H9 (cell line): ENCODE data around the gene SLC26A2. TPM values are rescaled to one million over a fixed set of nuclear protein-coding genes. Genes with fewer than 3 reads are reported as not detected.

Experiments used
- DNase-seq: peaks from one replicate; pipeline ENCODE4 v3.0.0-alpha.2; 2017
- H2AFZ ChIP-seq: one replicate; pipeline ENCODE4 v1.6.1; 2013; ENCODE audit warnings: mild to moderate bottlenecking, low read length, control low read depth, moderate library complexity
- H2AK5ac ChIP-seq: 2 replicates; pipeline ENCODE4 v1.6.1; 2013; ENCODE audit warnings: low read length, control low read depth, mixed read lengths; ENCODE audit not compliant: insufficient read length
- H2BK120ac ChIP-seq: one replicate; pipeline ENCODE4 v1.6.1; 2013; ENCODE audit warnings: low read depth, mild to moderate bottlenecking, low read length, control low read depth, inconsistent platforms; ENCODE audit not compliant: poor library complexity, severe bottlenecking
- H2BK12ac ChIP-seq: 2 replicates; pipeline ENCODE4 v1.6.1; 2013; ENCODE audit warnings: low read length, control low read depth, mixed read lengths, low read depth; ENCODE audit not compliant: insufficient read length
- H2BK15ac ChIP-seq: 2 replicates; pipeline ENCODE4 v1.6.1; 2013; ENCODE audit warnings: low read depth, low read length, control low read depth
- H2BK20ac ChIP-seq: one replicate; pipeline ENCODE4 v1.6.1; 2013; ENCODE audit warnings: low read depth, mild to moderate bottlenecking, low read length, control low read depth, inconsistent platforms; ENCODE audit not compliant: poor library complexity, severe bottlenecking
- H2BK5ac ChIP-seq: 2 replicates; pipeline ENCODE4 v1.6.1; 2013; ENCODE audit warnings: low read length, control low read depth, mixed read lengths; ENCODE audit not compliant: insufficient read length
- H3K14ac ChIP-seq: 2 replicates; pipeline ENCODE4 v1.6.1; 2013; ENCODE audit warnings: low read length, control low read depth; ENCODE audit not compliant: insufficient read depth
- H3K18ac ChIP-seq: 2 replicates; pipeline ENCODE4 v1.6.1; 2013; ENCODE audit warnings: low read depth, mild to moderate bottlenecking, mixed read lengths, low read length, control low read depth; ENCODE audit not compliant: insufficient read length
- H3K23ac ChIP-seq: 2 replicates; pipeline ENCODE4 v1.6.1; 2013; ENCODE audit warnings: low read length, control low read depth, mixed read lengths, low read depth; ENCODE audit not compliant: insufficient read length
- H3K23me2 ChIP-seq: 2 replicates; pipeline ENCODE4 v1.6.1; 2013; ENCODE audit warnings: low read depth, mild to moderate bottlenecking, mixed read lengths, low read length, control low read depth; ENCODE audit not compliant: insufficient read length, poor library complexity, severe bottlenecking
- H3K27ac ChIP-seq: 2 replicates; pipeline ENCODE4 v1.5.1; 2013; ENCODE audit warnings: low read length, control low read depth, mixed read lengths, low read depth; ENCODE audit not compliant: insufficient read length
- H3K27me3 ChIP-seq: 2 replicates; pipeline ENCODE4 v1.6.1; 2013; ENCODE audit warnings: low read length, control low read depth, inconsistent platforms; ENCODE audit not compliant: insufficient read depth
- H3K4ac ChIP-seq: 2 replicates; pipeline ENCODE4 v1.6.1; 2013; ENCODE audit warnings: low read depth, mild to moderate bottlenecking, control low read depth, inconsistent platforms, low read length, moderate library complexity
- H3K4me1 ChIP-seq: 2 replicates; pipeline ENCODE4 v1.6.1; 2013; ENCODE audit warnings: low read length, control low read depth, inconsistent platforms; ENCODE audit not compliant: insufficient read depth
- H3K4me2 ChIP-seq: 2 replicates; pipeline ENCODE4 v1.6.1; 2013; ENCODE audit warnings: low read length, control low read depth, mixed read lengths; ENCODE audit not compliant: insufficient read length, insufficient read depth
- H3K56ac ChIP-seq: 2 replicates; pipeline ENCODE4 v1.6.1; 2013; ENCODE audit warnings: low read depth, mild to moderate bottlenecking, mixed read lengths, low read length, control low read depth; ENCODE audit not compliant: insufficient read length
- H3K79me1 ChIP-seq: 2 replicates; pipeline ENCODE4 v1.6.1; 2013; ENCODE audit warnings: low read depth, mild to moderate bottlenecking, moderate library complexity, low read length, control low read depth, inconsistent platforms; ENCODE audit not compliant: insufficient read depth, poor library complexity, severe bottlenecking
- H3K79me2 ChIP-seq: 2 replicates; pipeline ENCODE4 v1.6.1; 2013; ENCODE audit warnings: low read length, control low read depth, inconsistent platforms; ENCODE audit not compliant: insufficient read depth
- H3K9ac ChIP-seq: 2 replicates; pipeline ENCODE4 v1.6.1; 2013; ENCODE audit warnings: low read length, control low read depth, mixed read lengths; ENCODE audit not compliant: insufficient read length; ENCODE audit errors: extremely low read depth
- H3K9me3 ChIP-seq: one replicate; pipeline ENCODE4 v1.6.1; 2013; ENCODE audit warnings: low read depth, low read length, inconsistent platforms; ENCODE audit not compliant: control insufficient read depth
- H3T11ph ChIP-seq: one replicate; pipeline ENCODE4 v1.6.1; 2013; ENCODE audit warnings: mild to moderate bottlenecking, low read length, control low read depth, inconsistent platforms
- H4K20me1 ChIP-seq: one replicate; pipeline ENCODE4 v1.6.1; 2013; ENCODE audit not compliant: control insufficient read depth, insufficient read length, insufficient read depth
- H4K5ac ChIP-seq: 2 replicates; pipeline ENCODE4 v1.6.1; 2013; ENCODE audit warnings: low read depth, mild to moderate bottlenecking, mixed read lengths, low read length, control low read depth; ENCODE audit not compliant: insufficient read length
- H4K8ac ChIP-seq: replicated peaks from 2 replicates; pipeline ENCODE4 v1.6.1; 2013; ENCODE audit warnings: low read length, control low read depth, mixed read lengths, low read depth; ENCODE audit not compliant: insufficient read length
- H4K91ac ChIP-seq: 2 replicates; pipeline ENCODE4 v1.6.1; 2013; ENCODE audit warnings: low read depth, mild to moderate bottlenecking, moderate library complexity, mixed read lengths, low read length, control low read depth; ENCODE audit not compliant: insufficient read length
- H3K27ac Mint-ChIP-seq, 3 experiments: 2 replicates in 2 of 3; 3 replicates in 1 of 3; pipeline ENCODE4 v1.8.0; 2020 to 2021; ENCODE audit warnings: mixed read lengths in 3 of 3, mild to moderate bottlenecking in 1 of 3, moderate library complexity in 1 of 3
- H3K27me3 Mint-ChIP-seq: 2 replicates; pipeline ENCODE4 v1.8.0; 2021; ENCODE audit warnings: low read depth, mild to moderate bottlenecking, moderate library complexity, mixed read lengths
- H3K36me3 Mint-ChIP-seq, 3 experiments: 2 replicates in 2 of 3; 3 replicates in 1 of 3; pipeline ENCODE4 v1.8.0; 2020 to 2021; ENCODE audit warnings: low read depth in 3 of 3, mixed read lengths in 3 of 3; ENCODE audit not compliant: insufficient read depth in 1 of 3
- H3K4me1 Mint-ChIP-seq, 2 experiments: 2 replicates each; pipeline ENCODE4 v1.8.0; 2020; ENCODE audit warnings: mixed read lengths in 2 of 2
- H3K4me3 Mint-ChIP-seq, 2 experiments: 2 replicates in 1 of 2; 3 replicates in 1 of 2; pipeline ENCODE4 v1.8.0; 2020 to 2021; ENCODE audit warnings: mild to moderate bottlenecking in 2 of 2, mixed read lengths in 2 of 2, moderate library complexity in 1 of 2
- H3K9me3 Mint-ChIP-seq, 2 experiments: 2 replicates in 1 of 2; 3 replicates in 1 of 2; pipeline ENCODE4 v1.8.0; 2020; ENCODE audit warnings: mild to moderate bottlenecking in 2 of 2, mixed read lengths in 2 of 2, moderate library complexity in 1 of 2
- CTCF ChIP-seq: fragments of 200-600 bp; sonication (generic); conservative IDR thresholded peaks from 3 replicates; pipeline ENCODE4 v1.8.0; 2021; ENCODE audit warnings: antibody characterized with exemption, mild to moderate bottlenecking
- WGBS: extraction: QIAGEN DNeasy Blood & Tissue Kit; methylation state at CpG from one replicate; pipeline ENCODE4 v1.1.7; 2013; ENCODE audit warnings: missing lambda C conversion rate, low lambda C conversion rate, mixed read lengths; ENCODE audit not compliant: insufficient read length; ENCODE audit errors: extremely low coverage; 5-methylcytosine and 5-hydroxymethylcytosine counted together
- total RNA-seq: library from RNA; stranded (reverse); gene quantifications from 2 replicates; pipeline ENCODE4 v1.2.1, GENCODE V29; 2021

SLC26A2 gene
- total RNA-seq, 1 experiment from 2014 or later, result 5.9 TPM

GRCh38 chr5:150036513-150036912 is 76.0 kb downstream of the SLC26A2 start:
- Histone ChIP-seq H3K23ac (no peak overlapping the region), H3K9me3 (no peaks in the 10 kb centered on the region), H2AFZ (no peak overlapping the region), H3K79me1 (no peaks in the 10 kb centered on the region), H2BK20ac (no peak overlapping the region), H3T11ph (no peak overlapping the region), H4K5ac (no peak overlapping the region), H3K14ac (no peak overlapping the region), H3K27me3 (no peaks in the 10 kb centered on the region), H2BK12ac (no peak overlapping the region), H3K9ac (no peak overlapping the region), H2AK5ac (no peak overlapping the region), H2BK15ac (no peak overlapping the region), H2BK120ac (no peak overlapping the region), H3K27ac (no peak overlapping the region), H3K4me1 (no peaks in the 10 kb centered on the region), H2BK5ac (no peak overlapping the region), H4K91ac (no peak overlapping the region), H3K18ac (no peak overlapping the region), H4K8ac (no peak overlapping the region), H4K20me1 (no peaks in the 10 kb centered on the region), H3K79me2 (no peaks in the 10 kb centered on the region), H3K4me2 (no peak overlapping the region), H3K4ac (no peak overlapping the region), H3K23me2 (no peaks in the 10 kb centered on the region), H3K56ac (no peak overlapping the region)
- no peaks in the 10 kb centered on the region for H3K27me3 Mint-ChIP-seq
- H3K36me3 Mint-ChIP-seq, result peaks cover 18 to 81% (median 78%) of the 10 kb centered on the region in 3 experiments; a peak in 6 of 7 replicates
- no peaks in the 10 kb centered on the region for H3K4me1 Mint-ChIP-seq
- no peak for DNase-seq
- no peaks in the 10 kb centered on the region for H3K9me3 Mint-ChIP-seq
- no peak for TF ChIP-seq CTCF
- H3K27ac Mint-ChIP-seq, result no peak overlapping the region
- no peak overlapping the region for H3K4me3 Mint-ChIP-seq
- no CpG with 5 or more reads among the region's 9 CpGs for WGBS

Other genes starting within 250 kb of the SLC26A2 start
- 17.1 and 17.7 TPM in 2 replicates for gene PPARGC1B, start 230.4 kb upstream of the SLC26A2 start, total RNA-seq
- gene PDE6A, start 16.0 kb upstream of the SLC26A2 start, total RNA-seq, result not detected in 2 replicates
- 1.2 and 1.8 TPM in 2 replicates for gene TIGD6, start 39.9 kb downstream of the SLC26A2 start, total RNA-seq
- 23.8 and 26.9 TPM in 2 replicates for gene HMGXB3, start 40.0 kb downstream of the SLC26A2 start, total RNA-seq
- 0.13 TPM in 1 of 2 replicates, not detected in the other for gene CSF1R, start 125.8 kb downstream of the SLC26A2 start, total RNA-seq
- 2.2 and 3.9 TPM in 2 replicates for gene PDGFRB, start 195.1 kb downstream of the SLC26A2 start, total RNA-seq
- gene CDX1, start 206.0 kb downstream of the SLC26A2 start, total RNA-seq, result 0.22 TPM in 1 of 2 replicates, not detected in the other
- gene SLC6A7, start 229.3 kb downstream of the SLC26A2 start, total RNA-seq, result not detected in 2 replicates